ENCODE data around the gene ADPRS.

ADPRS gene

DNA sequence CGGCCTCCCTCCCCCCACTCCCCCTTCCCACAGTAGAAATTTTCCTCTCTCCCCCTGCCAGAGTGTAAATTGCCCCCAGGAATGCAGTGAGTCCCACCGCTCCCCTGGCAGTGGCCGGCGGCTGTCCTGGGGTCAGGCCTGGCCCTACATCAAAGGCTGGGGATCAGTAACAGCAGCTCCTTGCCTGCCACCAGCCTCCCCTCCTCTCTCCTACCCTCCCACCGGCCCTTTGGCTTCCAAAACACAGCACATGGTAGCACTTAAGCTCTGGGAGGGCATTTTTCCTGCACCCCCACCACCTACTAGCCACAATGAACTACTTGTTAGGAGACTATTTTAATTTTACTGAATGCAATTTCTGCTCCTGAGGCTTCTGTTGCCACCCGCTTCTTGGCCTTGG lies 45.3 kb downstream of the ADPRS start:
- DNase-seq = no peak

DNA sequence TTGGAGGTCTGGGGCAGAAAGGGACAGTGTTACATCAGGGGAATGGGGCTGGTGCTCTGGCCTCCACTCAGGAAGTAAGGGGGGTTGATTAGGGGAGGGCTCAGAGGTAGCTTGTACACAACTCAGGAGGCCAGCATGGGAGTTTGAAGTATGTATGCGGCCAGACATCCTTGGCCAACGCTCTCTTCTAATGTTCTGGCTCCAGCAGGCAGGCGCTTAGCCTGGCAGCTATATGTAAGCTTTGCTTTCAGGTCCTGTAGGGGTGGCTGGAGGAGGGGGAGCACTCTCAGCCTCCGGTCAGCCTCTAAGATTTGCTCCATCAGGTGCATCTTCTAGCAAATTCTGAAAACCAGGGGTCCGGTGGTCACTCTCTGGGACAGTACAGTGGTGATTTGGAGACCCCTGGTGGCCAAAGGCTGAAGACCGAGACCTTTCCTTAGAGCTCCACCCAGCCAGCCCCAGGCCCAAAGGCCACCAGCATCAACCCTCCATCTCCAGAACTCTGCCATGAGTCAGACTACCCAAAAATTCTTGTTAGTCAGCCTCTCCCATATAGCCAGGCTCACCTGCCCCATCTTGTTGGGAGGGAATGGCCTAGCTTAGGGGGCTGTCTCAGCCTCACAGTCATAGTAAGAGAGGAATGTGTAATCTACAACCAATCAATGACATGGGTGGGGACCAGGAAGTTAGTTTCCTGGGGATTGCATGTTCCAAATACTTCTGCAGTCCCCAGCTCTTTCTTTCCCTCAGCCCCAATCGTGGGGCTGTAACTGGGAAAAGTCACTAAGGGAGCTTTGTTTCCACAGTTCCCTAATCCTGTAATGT lies 46.0 kb downstream of the ADPRS start:
- peak; percentile 73 for DNase-seq

DNA sequence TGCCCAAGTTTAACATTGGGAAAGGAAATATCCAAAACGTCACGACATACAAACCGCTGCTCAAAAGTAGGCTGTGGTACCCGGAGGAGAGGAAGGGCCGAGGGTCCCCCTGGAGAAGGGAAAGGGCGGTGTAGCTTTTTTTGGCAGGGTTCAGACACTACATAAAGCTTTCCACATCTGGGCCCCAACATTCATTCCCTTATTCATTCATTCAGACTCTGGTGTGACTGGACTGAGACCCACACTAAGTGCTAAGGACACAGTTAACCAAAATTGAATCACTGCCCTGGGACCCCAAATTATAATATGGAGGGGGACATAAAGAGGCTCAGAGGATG lies 46.6 kb downstream of the ADPRS start:
- no peak for DNase-seq

DNA sequence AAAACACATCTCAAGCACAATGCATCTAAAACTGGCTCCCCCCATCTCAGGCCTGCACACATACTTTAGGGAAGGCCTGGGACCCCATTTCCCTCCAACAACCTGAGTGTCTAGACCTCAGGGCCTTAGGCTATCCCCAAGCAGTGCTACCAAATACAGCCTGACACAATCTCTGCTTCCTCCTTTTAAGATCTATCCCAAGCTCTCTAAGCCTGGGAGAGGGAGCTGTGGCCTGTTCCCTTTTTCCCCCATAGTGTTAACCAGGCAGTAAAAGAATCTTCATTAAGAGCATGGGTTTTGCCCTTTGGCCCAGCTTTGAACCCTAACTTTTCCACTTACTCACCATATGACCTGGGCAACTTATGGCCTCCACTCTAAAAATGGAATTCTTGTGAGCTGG lies 47.1 kb downstream of the ADPRS start:
- no peak for DNase-seq

DNA sequence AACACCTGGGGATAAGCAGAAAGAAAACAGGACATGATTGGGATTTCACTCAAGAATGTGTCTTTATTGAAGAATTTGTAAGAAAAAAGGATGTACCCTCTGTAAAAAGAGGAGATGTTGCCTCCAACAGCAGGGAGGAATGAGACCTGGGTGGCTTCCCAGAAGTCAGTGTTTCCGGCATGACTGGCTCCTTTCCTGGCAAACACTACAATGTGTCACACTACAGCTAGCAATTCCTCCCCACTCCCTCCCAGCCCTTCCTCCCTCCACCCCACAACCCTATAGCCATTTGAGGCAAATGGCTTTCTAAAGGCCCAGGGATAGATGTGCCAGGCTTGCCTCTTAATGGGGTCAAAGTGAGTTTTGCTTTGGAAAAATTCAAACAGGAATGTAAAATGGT lies 47.8 kb downstream of the ADPRS start:
- no peak for DNase-seq

DNA sequence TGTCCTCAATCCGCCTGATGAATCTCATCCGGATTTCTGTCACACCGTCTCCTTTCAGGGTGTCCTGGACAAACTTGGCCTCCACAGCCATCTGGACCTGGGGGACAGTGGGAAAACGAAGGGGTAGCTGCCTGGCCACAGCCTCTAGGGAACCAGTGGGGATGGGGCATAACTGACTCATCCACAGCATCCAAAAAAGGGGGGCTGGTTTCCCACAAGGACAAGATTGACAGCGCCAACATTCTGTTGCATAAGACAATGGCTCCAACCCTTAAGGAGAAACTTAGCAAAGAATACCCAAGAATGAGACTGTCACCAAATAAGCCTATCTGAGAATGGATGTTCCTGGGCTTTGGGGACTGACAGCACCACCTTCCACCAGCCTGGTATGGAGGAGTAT lies 48.5 kb downstream of the ADPRS start:
- no peak for DNase-seq

DNA sequence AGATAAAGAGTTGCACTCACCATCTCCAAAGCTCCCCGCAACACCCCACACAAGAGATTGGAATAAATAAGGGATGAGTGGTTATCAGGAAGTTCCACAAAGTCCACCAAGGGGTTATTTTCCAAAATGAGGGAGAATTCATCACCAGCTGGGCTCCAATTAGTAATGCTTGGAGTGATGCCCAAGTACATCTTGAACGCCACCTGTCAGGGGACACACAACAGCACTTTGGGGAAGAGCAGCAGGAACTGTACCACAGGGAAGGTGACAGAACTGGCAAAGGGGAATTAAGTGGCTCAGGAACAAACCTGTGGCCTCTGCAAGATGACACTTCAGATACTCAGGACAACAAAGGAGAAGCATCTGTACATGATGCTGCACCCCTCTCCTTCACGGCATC lies 49.1 kb downstream of the ADPRS start:
- DNase-seq = no peak

DNA sequence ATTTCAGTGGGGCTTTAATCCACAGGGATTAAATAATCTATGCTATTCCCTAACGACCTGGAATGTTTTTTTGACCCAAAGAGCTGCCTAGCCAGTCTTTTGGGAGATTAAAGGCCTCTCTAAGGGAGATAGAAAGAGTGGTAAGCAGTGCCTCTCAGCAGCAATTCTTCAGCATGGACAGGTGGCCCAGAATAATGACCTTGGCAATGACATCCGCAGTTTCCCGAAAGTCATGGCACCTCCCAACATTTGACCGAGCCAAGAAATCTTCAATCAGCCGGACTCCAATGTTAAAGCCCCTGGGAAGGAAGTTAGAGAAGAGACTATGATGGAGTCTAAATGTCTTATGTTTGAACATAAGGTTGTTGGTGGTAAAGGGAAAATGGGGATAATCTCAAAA lies 50.8 kb downstream of the ADPRS start:
- DNase-seq = no peak

DNA sequence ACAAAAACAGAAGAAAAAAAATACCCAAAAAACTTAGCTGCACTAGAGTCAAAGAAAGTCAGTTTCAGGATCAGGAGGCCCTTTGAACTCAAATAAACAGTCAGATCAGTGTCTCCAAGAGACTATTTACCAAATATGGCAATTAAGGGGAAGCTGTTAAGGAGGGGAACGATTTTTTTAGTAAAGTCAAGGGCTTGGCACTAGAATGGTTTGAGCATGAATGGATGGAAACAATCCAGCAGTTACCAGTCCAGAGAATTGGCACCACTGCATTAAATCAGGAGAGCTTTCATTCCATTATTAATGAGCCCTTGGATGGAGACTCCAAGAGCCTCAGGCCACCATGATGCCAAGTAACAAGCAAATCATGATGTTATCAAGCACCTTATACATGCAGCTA lies 53.4 kb downstream of the ADPRS start:
- no peak for DNase-seq

DNA sequence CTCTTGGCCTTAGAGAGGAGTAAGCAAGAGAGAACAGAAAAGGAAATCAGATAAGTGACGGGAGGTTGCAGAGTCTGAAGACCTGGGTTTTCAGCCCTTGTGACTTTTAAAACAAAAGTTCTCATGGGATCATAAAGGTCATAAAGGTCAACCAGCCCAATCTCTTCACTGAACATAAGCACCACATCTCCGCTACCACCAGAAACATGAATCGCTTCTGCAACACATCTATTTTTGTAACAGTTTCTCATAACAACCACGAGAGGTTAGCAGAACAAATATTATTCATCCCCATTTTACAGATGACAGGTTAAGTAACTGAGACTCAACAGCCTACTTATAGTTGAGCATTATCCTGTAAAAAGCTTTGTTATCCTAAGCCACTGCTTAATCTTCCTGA lies 54.7 kb downstream of the ADPRS start:
- no peak for DNase-seq

All from activated CD8-positive, alpha-beta memory T cell treated with anti-CD3 and anti-CD28 coated beads for 24 hours (primary cell).